Measurements from ENCODE around the gene ADAP2.

DNA sequence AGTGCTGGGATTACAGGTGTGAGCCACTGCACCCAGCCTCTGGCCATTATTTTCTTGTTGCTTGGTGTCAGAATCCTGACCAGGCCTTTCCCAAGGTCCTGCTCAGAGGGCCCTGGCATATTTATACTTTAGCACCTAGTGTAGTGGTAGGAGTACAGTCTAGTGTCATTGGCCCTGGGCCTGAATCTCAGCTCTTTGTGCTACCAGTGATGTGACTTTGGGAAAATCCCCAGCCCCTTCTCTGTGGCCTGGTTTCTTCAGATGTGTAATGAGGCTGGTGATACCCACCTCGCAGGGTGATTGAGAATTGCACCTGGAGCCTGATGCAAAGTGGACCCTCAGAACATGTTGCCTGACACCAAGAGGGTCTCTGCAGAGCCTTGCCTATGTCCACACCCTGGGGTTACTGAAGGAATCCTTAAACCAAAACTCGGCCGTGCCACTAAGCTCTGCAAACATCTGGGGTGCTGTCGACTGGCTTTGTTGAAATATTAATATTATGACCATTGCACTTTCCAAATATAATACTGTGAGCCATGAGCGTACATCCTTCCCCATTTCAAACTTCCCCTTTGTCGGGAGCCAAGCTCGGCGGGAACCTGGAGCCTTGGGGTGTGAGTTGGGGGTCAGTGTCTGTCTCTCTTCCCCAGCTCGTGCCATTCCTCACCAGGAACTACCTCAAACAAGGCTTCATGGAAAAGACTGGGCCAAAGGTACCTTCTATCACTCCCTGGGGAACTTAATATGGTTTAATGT lies 31.1 kb downstream of the ADAP2 start:
- no peak for TF ChIP-seq GATA3 (IDR thresholded peaks at IDR 0.05; ENCODE audit: low read depth, low read length)
- TF ChIP-seq GATA2 (IDR thresholded peaks at IDR 0.05; ENCODE audit: low read depth, low read length) = no peak
